HepG2 (cell line): ENCODE results near the gene MATR3. TPM values are rescaled to one million over a fixed set of nuclear protein-coding genes. Genes with fewer than 3 reads are reported as not detected.

Experiments used
- ATAC-seq: fragments of 200-7000 bp; cut with Tn5 transposase; 3 replicates; pipeline ENCODE4 v1.9.1; 2020; ENCODE audit warnings: mild to moderate bottlenecking, moderate library complexity
- BruUV-seq: library from RNA; stranded (reverse); fragments of 400-500 nt; replicated peaks from 2 replicates; lab custom pipeline; 2021; lab: Mats Ljungman, UMichigan
- CTCF ChIA-PET: fragments of 300-600 bp; formaldehyde crosslinking; extraction: SDS; loops from one replicate; lab custom pipeline; 2021; ENCODE audit warnings: low total read pairs, inconsistent platforms, low intra/inter-chr PET ratio; lab: Yijun Ruan, JAX
- POLR2A ChIA-PET: fragments of 350-600 bp; sonication (Branson Sonifier 250); formaldehyde crosslinking; loops from one replicate; lab custom pipeline; 2020; ENCODE audit warnings: antibody characterized with exemption, inconsistent platforms; lab: Yijun Ruan, JAX
- DNase-seq: peaks from one replicate; pipeline ENCODE4 v3.0.0-alpha.2; 2015; ENCODE audit warnings: low spot score
- FAIRE-seq: peaks from 3 replicates; lab custom pipeline; 2011; peaks lifted over from hg19 to GRCh38; lab: Jason Lieb, UNC
- H2AFZ ChIP-seq: one replicate; pipeline ENCODE4 v1.6.1; 2011; ENCODE audit warnings: low read length, inconsistent platforms
- H3K27ac ChIP-seq: fragments of 300-600 bp; 3 replicates; pipeline ENCODE4 v1.8.0; 2011; ENCODE audit warnings: mixed run types, mild to moderate bottlenecking, mixed read lengths, low read length, inconsistent platforms; ENCODE audit not compliant: insufficient read depth; ENCODE audit errors: extremely low read length
- H3K27me3 ChIP-seq, 2 experiments: fragments of 200-600 bp in 1 of 2; 2 replicates in 1 of 2; 3 replicates in 1 of 2; pipeline versions ENCODE4 v1.6.0 to v1.8.0; 2011; ENCODE audit warnings: low read length in 2 of 2, mild to moderate bottlenecking in 2 of 2, moderate library complexity in 2 of 2, inconsistent platforms in 1 of 2; ENCODE audit not compliant: insufficient read depth in 2 of 2, control insufficient read depth in 1 of 2
- H3K36me3 ChIP-seq, 2 experiments: fragments of 200-600 bp in 1 of 2; replicated peaks in 1 of 2; 2 replicates in 1 of 2; 3 replicates in 1 of 2; pipeline versions ENCODE4 v1.5.1 to v1.8.0; 2011; ENCODE audit warnings: low read length in 2 of 2, inconsistent platforms in 1 of 2; ENCODE audit not compliant: insufficient read depth in 2 of 2, control insufficient read depth in 1 of 2
- H3K4me1 ChIP-seq: 2 replicates; pipeline ENCODE4 v1.5.1; 2012; ENCODE audit warnings: low read length, inconsistent platforms; ENCODE audit not compliant: insufficient read depth
- H3K4me2 ChIP-seq: 2 replicates; pipeline ENCODE4 v1.6.0; 2011; ENCODE audit warnings: low read depth, low read length, inconsistent platforms
- H3K4me3 ChIP-seq, 3 experiments: fragments of 200-600 bp in 1 of 3; sonication (generic), shearing (Covaris generic) in 1 of 3; replicated peaks in 1 of 3; 2 replicates each; pipeline ENCODE4 v1.5.1; 2011 to 2016; ENCODE audit warnings: low read length in 3 of 3, inconsistent platforms in 2 of 3, low read depth in 2 of 3, mild to moderate bottlenecking in 2 of 3, control low read depth in 1 of 3, mixed read lengths in 1 of 3; ENCODE audit not compliant: insufficient read depth in 1 of 3
- H3K79me2 ChIP-seq: one replicate; pipeline ENCODE4 v1.6.1; 2011; ENCODE audit warnings: low read length, inconsistent platforms; ENCODE audit not compliant: insufficient read depth
- H3K9ac ChIP-seq: 2 replicates; pipeline ENCODE4 v1.6.0; 2011; ENCODE audit warnings: mild to moderate bottlenecking, low read depth, low read length, inconsistent platforms; ENCODE audit not compliant: insufficient read depth
- H3K9me3 ChIP-seq: 2 replicates; pipeline ENCODE4 v1.5.1; 2012; ENCODE audit warnings: mild to moderate bottlenecking, low read length
- H4K20me1 ChIP-seq: 2 replicates; pipeline ENCODE4 v1.6.0; 2011; ENCODE audit warnings: inconsistent platforms, mild to moderate bottlenecking, low read length, moderate library complexity; ENCODE audit not compliant: insufficient read depth
- ARID5B ChIP-seq: IDR thresholded peaks from 2 replicates; pipeline ENCODE4 v1.4.0; 2020; ENCODE audit warnings: mild to moderate bottlenecking, missing genetic modification reagents
- ASH2L ChIP-seq: fragments of 300-600, 200-600 bp; sonication (generic); IDR thresholded peaks from 2 replicates; pipeline ENCODE4 v1.7.0; 2017; ENCODE audit warnings: low read depth, mild to moderate bottlenecking, moderate library complexity, mixed read lengths, low read length; ENCODE audit not compliant: insufficient read length
- DPF2 ChIP-seq: sonication (generic); formaldehyde crosslinking; IDR thresholded peaks from 2 replicates; pipeline ENCODE4 v1.4.0; 2020; ENCODE audit warnings: mild to moderate bottlenecking, low read depth, missing genetic modification reagents, borderline replicate concordance
- ETS1 ChIP-seq: sonication (generic); formaldehyde crosslinking; IDR thresholded peaks from 2 replicates; pipeline ENCODE4 v1.4.0; 2020; ENCODE audit warnings: missing genetic modification reagents
- GABPA ChIP-seq, 2 experiments: IDR thresholded peaks; 2 replicates each; pipeline ENCODE4 v1.6.1; 2011 to 2016; ENCODE audit warnings: low read depth in 2 of 2, low read length in 1 of 2, missing biosample characterization in 1 of 2, missing genetic modification characterization in 1 of 2
- GFI1 ChIP-seq: sonication (generic); formaldehyde crosslinking; IDR thresholded peaks from 2 replicates; pipeline ENCODE4 v1.5.0; 2020; ENCODE audit warnings: missing genetic modification reagents, mild to moderate bottlenecking, borderline replicate concordance
- HIC2 ChIP-seq: sonication (generic); formaldehyde crosslinking; IDR thresholded peaks from 2 replicates; pipeline ENCODE4 v1.9.0; 2022; ENCODE audit warnings: low read depth, missing genetic modification reagents
- KDM5B ChIP-seq: sonication (generic); formaldehyde crosslinking; IDR thresholded peaks from 2 replicates; pipeline ENCODE4 v1.4.0; 2020; ENCODE audit warnings: missing genetic modification reagents, mild to moderate bottlenecking, borderline replicate concordance
- RAD51 ChIP-seq: fragments of 450-650 bp; IDR thresholded peaks from 2 replicates; pipeline ENCODE4 v1.6.1; 2016; ENCODE audit warnings: borderline replicate concordance
- SP4 ChIP-seq: sonication (generic); formaldehyde crosslinking; IDR thresholded peaks from 2 replicates; pipeline ENCODE4 v1.8.1; 2023; ENCODE audit warnings: mild to moderate bottlenecking, missing genetic modification reagents
- ZNF326 ChIP-seq: sonication (generic); formaldehyde crosslinking; IDR thresholded peaks from 2 replicates; pipeline ENCODE4 v1.4.0; 2020; ENCODE audit warnings: missing genetic modification reagents, borderline replicate concordance
- ZNF382 ChIP-seq: sonication (generic); formaldehyde crosslinking; IDR thresholded peaks from 2 replicates; pipeline ENCODE4 v1.5.0; 2020; ENCODE audit warnings: missing genetic modification reagents, mild to moderate bottlenecking, borderline replicate concordance
- ZSCAN21 ChIP-seq: sonication (generic); formaldehyde crosslinking; IDR thresholded peaks from 2 replicates; pipeline ENCODE4 v1.8.0; 2022; ENCODE audit warnings: mild to moderate bottlenecking, missing genetic modification reagents, moderate library complexity, borderline replicate concordance
- WGBS: methylation state at CpG from one replicate; pipeline ENCODE4 v1.1.6; 2017; ENCODE audit warnings: low lambda C conversion rate; 5-methylcytosine and 5-hydroxymethylcytosine counted together
- in situ Hi-C: cut with HindIII; loops from 2 replicates; pipeline ENCODE4 v1.10.0; 2017; ENCODE audit warnings: low pct_unique_long_range_greater_than_20kb; ENCODE audit not compliant: extremely low pct_ligation_motif_present
- intact Hi-C: fragments of 100-400 bp; cut with micrococcal nuclease; formaldehyde crosslinking; loops from one replicate; pipeline ENCODE4 v1.10.0; 2022; ENCODE audit not compliant: unreplicated experiment
- polyA plus RNA-seq, 8 experiments: library from polyadenylated mRNA; depleted of rRNA in 3 of 8; stranded (reverse) in 7 of 8; unstranded in 1 of 8; fragments of >200 nt; fragmentation: Illumina TruSeq in 4 of 8; extraction: Trizol in 4 of 8; gene quantifications; 2 replicates each; pipeline versions ENCODE4 v1.2.1 to v1.2.3, GENCODE V29; 2011 to 2016; ENCODE audit warnings: low read depth in 4 of 8, missing spikeins in 1 of 8, mixed read lengths in 1 of 8; ENCODE audit not compliant: insufficient read depth in 1 of 8
- total RNA-seq, 5 experiments: library from RNA; depleted of rRNA; stranded (reverse); fragments of >200 nt; fragmentation: Illumina TruSeq; extraction: Trizol; gene quantifications; 2 replicates each; pipeline ENCODE4 v1.2.3, GENCODE V29; 2016; ENCODE audit warnings: low read depth in 1 of 5

The MATR3 gene
- total and polyA plus RNA-seq, 2 of the 13 experiments (the other 11 are each of a cell fraction or from before 2014, with no cell fraction given): 94.2 to 341 TPM

- Histone ChIP-seq H3K79me2 (peaks cover 46% of the 10 kb centered on the region), H2AFZ (peak overlapping the region; percentile 72), H3K4me1 (peaks cover 76% of the 10 kb centered on the region), H3K4me3 (peak overlapping the region; percentile 65 to 96 (median 79)), H3K4me2 (peak overlapping the region; percentile 99), H4K20me1 (no peaks in the 10 kb centered on the region; the same call in none of the 2 replicates), H3K9ac (peak overlapping the region; percentile 91), H3K9me3 (no peaks in the 10 kb centered on the region), H3K27ac (peak overlapping the region; percentile 77), H3K36me3 (peaks cover 0 to 4% of the 10 kb centered on the region in 2 experiments; a peak in 3 of 5 replicates), H3K27me3 (no peaks in the 10 kb centered on the region; a peak in 1 of 5 replicates)
- intact Hi-C loops (no loop called here), in situ Hi-C loops (loop anchor here (25.0 kb wide), 1 partner anchor 310 kb away; no protein-coding TSS in a partner anchor)
- ATAC-seq: peak; percentile 57
- ChIA-PET POLR2A (interaction anchor here (0.5 to 3.8 kb wide), 11 partner anchors 8 to 807 kb away, joined by 3 to 51 read pairs (median 3); partner anchors contain the start of genes CTNNA1, EGR1, HSPA9 and MATR3), CTCF (no interaction called here)
- FAIRE-seq: no peak
- BruUV-seq: no TSS peak
- peak; percentile 73 for DNase-seq
- 7% methylated on average over 6 of the region's 6 CpGs for WGBS
- TF ChIP-seq ARID5B (CRISPR knock-in tag) (0 out of 2 replicates have a peak, but pooled peaks have one; percentile 10), ETS1 (CRISPR knock-in tag) (no peak), ASH2L (no peak), ZNF382 (no peak), DPF2 (CRISPR knock-in tag) (peak; percentile 26; the same call in 1 of the 2 replicates), ZNF326 (CRISPR knock-in tag) (no peak), GFI1 (CRISPR knock-in tag) (no peak; the same call in 1 of the 2 replicates), HIC2 (CRISPR knock-in tag) (0 out of 2 replicates have a peak, but pooled peaks have one; percentile 16), GABPA (IDR thresholded peaks at IDR 0.05; ENCODE audit: low read depth, low read length) (no peak), GABPA (CRISPR knock-in tag; IDR thresholded peaks at IDR 0.05; ENCODE audit: low read depth) (no peak), ZSCAN21 (CRISPR knock-in tag) (no peak), RAD51 (peak; percentile 46; the same call in 1 of the 2 replicates), KDM5B (CRISPR knock-in tag) (no peak), SP4 (CRISPR knock-in tag) (no peak)
Measured at GRCh38 chr5:139272471-139273321, 20.8 kb upstream of the MATR3 start.
